ENCODE measurements around the gene PRLR.

DNA sequence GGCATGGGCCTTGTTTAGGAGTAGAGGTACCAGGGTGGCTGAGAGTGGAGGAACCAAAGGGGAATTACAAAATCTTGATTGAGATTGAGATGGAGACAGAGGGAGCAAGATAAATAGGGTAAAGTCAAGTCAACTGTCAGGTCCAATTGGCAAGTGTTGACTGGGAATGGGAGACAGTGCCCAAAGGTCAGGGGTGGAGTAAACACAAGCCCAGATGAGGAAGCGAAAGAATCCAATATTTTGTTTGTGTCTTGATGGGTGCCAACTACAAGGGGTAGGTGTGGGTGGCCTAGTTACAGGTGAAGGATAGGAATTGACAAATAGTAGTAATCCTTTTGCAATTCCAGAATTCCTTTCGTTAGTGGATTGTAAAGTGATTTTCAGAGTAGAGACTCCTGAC lies 107.5 kb downstream of the PRLR start:
- TF ChIP-seq, protein P1, sequence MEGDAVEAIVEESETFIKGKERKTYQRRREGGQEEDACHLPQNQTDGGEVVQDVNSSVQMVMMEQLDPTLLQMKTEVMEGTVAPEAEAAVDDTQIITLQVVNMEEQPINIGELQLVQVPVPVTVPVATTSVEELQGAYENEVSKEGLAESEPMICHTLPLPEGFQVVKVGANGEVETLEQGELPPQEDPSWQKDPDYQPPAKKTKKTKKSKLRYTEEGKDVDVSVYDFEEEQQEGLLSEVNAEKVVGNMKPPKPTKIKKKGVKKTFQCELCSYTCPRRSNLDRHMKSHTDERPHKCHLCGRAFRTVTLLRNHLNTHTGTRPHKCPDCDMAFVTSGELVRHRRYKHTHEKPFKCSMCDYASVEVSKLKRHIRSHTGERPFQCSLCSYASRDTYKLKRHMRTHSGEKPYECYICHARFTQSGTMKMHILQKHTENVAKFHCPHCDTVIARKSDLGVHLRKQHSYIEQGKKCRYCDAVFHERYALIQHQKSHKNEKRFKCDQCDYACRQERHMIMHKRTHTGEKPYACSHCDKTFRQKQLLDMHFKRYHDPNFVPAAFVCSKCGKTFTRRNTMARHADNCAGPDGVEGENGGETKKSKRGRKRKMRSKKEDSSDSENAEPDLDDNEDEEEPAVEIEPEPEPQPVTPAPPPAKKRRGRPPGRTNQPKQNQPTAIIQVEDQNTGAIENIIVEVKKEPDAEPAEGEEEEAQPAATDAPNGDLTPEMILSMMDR (IDR thresholded peaks at IDR 0.05; ENCODE audit: low read length): no peak
- TF ChIP-seq EZH2phosphoT487 (IDR thresholded peaks at IDR 0.05; ENCODE audit: low read length) (no peak), EZH2 (optimal IDR thresholded peaks at IDR 0.05; ENCODE audit: low read depth, low read length) (no peak)

All from MM.1S (cell line).